ENCODE data around the gene CGB1.
"Not testable (repeated sequence)": the region's sequence is repeated elsewhere in the genome, so short reads cannot be mapped to it uniquely, and the experiment has no call there.

DNA sequence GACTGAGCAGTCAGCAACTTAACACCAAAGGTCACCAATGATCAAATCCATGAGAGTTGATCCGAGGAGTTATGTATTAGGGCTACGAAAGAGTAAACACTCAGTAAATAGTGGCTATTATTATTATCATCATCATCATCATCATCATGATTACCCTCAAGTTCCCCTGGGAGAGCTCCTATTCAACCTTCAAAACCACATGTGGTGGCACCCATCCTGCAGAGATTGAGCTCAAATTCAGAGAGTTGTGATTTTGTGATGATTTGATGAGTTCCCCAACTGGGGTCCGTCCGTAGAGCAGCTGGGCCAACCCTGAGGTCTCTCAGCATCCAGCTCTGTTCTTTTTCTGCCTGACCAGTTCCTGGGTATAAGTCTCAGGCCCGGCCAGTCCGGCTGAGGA, 11.6 kb downstream of the CGB1 start:
- TF ChIP-seq, protein P1, sequence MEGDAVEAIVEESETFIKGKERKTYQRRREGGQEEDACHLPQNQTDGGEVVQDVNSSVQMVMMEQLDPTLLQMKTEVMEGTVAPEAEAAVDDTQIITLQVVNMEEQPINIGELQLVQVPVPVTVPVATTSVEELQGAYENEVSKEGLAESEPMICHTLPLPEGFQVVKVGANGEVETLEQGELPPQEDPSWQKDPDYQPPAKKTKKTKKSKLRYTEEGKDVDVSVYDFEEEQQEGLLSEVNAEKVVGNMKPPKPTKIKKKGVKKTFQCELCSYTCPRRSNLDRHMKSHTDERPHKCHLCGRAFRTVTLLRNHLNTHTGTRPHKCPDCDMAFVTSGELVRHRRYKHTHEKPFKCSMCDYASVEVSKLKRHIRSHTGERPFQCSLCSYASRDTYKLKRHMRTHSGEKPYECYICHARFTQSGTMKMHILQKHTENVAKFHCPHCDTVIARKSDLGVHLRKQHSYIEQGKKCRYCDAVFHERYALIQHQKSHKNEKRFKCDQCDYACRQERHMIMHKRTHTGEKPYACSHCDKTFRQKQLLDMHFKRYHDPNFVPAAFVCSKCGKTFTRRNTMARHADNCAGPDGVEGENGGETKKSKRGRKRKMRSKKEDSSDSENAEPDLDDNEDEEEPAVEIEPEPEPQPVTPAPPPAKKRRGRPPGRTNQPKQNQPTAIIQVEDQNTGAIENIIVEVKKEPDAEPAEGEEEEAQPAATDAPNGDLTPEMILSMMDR (IDR thresholded peaks at IDR 0.05), result not testable (repeated sequence)
- TF ChIP-seq POLR2AphosphoS5 (IDR thresholded peaks at IDR 0.05), result not testable (repeated sequence)

Measured in breast epithelium (tissue), 3 donors.